ENCODE results near the gene KCNG2.
A peak's percentile ranks its signal among the peaks of the same experiment; 100 is the strongest.
"Not testable (repeated sequence)": the region's sequence is repeated elsewhere in the genome, so short reads cannot be mapped to it uniquely, and the experiment has no call there.

KCNG2 gene, protein sequence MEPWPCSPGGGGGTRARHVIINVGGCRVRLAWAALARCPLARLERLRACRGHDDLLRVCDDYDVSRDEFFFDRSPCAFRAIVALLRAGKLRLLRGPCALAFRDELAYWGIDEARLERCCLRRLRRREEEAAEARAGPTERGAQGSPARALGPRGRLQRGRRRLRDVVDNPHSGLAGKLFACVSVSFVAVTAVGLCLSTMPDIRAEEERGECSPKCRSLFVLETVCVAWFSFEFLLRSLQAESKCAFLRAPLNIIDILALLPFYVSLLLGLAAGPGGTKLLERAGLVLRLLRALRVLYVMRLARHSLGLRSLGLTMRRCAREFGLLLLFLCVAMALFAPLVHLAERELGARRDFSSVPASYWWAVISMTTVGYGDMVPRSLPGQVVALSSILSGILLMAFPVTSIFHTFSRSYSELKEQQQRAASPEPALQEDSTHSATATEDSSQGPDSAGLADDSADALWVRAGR

DNA sequence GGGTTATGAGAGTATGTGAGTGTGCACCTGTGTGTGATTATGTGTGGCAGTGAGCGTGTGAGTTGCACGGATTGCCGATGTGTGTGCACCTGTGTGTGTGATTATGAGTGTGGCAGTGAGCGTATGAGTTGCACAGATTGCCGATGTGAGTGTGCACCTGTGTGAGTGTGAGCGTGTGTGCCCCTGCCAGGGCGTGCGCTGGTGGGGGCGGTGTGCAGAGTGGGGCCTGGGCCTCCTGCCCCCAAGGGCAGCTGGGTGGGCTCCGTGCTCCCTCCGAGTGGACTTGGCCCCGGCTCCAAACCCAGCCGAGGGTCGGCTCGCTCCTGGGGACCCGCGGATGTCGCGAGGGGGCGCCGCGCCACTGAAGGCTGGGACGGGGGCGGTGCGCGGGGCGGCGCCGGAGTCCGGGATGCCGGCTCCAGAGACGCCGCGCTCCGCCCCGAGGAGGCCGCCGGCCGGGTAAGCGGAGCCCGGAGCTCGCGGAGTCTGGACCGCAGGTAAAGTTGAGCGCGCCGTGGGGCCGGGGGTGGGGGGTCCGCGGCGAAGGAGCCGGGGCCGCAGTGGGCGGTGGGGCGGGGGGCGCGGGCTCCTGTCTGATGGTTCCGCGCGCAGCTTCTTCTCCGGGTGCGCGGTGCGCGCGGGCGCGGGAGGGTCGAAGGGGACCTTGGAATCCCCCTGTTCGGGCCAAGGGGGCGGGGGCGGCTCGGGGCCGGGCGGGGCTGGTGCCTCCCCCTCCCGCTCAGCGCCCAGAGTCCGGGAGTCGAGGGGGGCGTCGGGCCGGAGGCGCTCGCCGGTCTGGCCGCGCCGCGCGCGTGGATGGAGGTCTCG, at the start of gene KCNG2:
TSS of gene KCNG2 (plus strand) at position 421 of the 828 bp plus-strand sequence. CDS start 65,730 bp downstream, outside the sequence.
- H3K27ac ChIP-seq = no peak within 1 kb of the TSS
- no peak for TF ChIP-seq ZFX (IDR thresholded peaks at IDR 0.05)
- TF ChIP-seq, protein P1, sequence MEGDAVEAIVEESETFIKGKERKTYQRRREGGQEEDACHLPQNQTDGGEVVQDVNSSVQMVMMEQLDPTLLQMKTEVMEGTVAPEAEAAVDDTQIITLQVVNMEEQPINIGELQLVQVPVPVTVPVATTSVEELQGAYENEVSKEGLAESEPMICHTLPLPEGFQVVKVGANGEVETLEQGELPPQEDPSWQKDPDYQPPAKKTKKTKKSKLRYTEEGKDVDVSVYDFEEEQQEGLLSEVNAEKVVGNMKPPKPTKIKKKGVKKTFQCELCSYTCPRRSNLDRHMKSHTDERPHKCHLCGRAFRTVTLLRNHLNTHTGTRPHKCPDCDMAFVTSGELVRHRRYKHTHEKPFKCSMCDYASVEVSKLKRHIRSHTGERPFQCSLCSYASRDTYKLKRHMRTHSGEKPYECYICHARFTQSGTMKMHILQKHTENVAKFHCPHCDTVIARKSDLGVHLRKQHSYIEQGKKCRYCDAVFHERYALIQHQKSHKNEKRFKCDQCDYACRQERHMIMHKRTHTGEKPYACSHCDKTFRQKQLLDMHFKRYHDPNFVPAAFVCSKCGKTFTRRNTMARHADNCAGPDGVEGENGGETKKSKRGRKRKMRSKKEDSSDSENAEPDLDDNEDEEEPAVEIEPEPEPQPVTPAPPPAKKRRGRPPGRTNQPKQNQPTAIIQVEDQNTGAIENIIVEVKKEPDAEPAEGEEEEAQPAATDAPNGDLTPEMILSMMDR (conservative IDR thresholded peaks at IDR 0.05) = no peak

DNA sequence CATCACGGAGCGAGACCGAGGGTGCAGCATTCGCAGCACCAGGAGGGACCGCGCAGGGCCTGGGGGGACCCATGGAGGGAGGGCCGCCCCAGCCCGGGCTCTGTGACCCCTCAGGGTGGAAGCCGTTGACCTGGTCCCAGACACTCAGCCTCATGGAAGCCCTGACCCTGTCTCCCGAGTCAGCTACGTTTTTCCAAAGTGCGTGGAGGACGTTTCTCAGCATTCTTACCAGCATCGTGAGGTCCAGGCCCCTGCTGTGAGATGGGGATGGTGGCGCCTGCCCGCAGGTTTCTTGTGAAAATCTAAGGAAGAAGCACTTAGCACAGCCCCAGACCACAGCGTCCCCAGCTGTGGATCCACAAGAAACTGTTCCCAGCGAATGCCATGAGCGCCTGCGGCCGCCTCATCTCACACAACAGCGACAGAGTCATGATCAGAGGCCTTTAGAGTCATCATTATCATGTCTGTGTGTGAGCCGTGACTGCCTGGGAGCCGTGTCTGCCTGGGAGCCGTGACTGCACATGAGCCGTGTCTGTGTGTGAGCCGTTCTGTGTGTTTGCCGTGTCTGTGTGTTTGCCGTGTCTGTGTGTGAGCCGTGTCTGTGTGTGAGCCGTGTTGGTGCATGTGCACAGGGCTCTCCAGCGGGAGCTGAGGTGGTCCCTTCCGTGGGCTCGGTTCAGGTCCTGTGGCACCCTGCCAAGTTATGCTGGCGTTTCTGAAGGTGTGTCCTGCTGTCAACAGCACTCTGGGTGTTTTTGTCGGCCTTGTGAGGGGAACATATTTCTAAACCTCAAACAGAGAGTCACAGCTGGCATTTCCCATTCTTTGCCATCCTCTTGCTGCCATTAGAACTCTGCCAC, 49.2 kb upstream of the KCNG2 start:
- H3K27ac ChIP-seq = no peak overlapping the region
- TF ChIP-seq ZFX (IDR thresholded peaks at IDR 0.05) = no peak
- TF ChIP-seq, protein P1 (conservative IDR thresholded peaks at IDR 0.05) = no peak

DNA sequence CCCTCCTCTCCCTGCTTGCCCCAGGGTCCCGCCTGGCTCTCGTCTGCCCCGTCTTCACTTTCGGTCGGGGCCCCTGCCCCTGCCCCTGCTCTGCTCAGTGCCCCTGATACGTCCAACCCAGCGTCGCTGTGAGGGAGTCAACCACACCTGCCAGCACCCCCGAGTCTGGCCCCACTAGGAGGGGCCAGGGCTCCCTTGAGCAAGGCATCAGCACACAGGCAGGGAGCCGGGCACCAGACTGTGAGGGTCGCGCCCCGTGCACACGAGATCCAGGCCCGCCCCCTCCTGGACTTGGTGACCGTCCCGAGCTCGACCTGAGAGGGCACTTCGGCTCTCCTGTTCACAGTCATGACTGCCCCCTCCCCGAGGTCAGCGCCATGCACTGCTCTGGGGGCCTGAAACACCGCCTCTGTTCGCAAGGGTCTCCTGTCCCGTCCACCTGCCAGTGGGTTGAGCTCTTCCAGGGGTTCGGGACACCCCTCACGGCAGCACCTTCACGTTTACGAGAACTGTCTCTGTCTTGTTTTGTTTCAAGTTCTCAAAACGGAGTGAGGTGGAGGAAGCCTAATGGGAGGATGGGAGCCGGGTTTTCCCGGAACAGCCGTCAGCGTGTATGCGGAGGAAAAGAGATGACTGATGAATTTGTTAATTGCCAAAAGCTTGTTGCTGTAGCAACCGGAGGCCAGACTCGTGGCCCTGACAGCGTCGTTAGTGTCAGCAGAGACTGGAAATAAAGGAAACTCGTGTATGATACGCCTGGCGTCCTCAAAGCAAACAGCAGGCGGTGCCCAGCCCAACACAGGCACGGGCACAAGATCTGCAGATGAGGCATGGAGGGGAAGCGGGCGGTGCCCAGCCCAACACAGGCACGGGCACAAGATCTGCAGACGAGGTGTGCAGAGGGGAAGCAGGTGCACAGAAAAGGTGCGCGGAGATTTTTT, 48.2 kb upstream of the KCNG2 start:
- H3K27ac ChIP-seq = no peak overlapping the region
- TF ChIP-seq ZFX (IDR thresholded peaks at IDR 0.05) = no peak
- TF ChIP-seq, protein P1 (conservative IDR thresholded peaks at IDR 0.05) = no peak

DNA sequence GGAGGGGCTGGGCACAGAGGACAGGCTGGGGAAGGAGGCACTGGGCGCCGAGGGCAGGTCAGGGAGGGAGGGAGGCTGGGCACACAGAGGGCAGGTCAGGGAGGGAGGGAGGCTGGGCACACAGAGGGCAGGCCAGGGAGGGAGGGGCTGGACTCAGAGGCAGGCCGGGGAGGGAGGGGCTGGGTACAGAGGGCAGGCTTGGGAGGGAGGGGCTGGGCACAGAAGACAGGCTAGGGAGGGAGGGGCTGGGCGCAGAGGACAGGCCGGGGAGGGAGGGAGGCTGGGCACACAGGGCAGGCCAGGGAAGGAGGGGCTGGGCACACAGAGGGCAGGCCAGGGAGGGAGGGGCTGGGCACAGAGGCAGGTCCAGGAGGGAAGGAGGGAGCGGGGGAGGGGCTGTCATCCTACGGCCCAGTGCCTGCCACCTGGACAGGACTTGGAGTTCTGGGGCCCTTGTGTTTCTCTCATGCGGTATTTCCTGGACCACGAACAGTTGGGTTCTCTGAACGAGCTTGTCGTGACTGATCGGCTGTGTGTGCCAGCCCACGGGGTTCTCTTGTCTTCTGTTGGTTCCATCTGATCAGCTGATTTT, 46.7 kb upstream of the KCNG2 start:
- TF ChIP-seq, protein P1 (conservative IDR thresholded peaks at IDR 0.05) = no peak
- no peak for TF ChIP-seq ZFX (IDR thresholded peaks at IDR 0.05)

DNA sequence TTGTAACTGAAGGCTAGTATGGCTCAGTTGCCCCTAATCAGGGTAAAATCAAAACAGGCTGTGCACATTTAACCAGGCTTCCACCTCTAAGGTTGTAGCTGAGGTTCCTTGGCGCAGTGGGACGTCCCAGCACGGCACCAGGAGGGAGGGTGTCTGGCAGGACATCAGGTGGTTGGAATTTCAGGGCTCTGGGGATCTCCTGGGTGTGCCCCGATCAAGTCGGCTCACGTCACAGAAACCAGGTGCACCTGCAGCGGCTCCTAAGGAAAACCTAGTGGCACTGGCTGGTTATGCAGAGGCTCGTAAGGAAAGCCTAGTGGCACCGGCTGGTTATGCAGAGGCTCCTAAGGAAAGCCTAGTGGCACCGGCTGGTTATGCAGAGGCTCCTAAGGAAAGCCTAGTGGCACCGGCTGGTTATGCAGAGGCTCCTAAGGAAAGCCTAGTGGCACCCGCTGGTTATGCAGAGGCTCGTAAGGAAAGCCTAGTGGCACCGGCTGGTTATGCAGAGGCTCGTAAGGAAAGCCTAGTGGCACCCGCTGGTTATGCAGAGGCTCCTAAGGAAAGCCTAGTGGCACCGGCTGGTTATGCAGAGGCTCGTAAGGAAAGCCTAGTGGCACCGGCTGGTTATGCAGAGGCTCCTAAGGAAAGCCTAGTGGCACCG, 45.7 kb upstream of the KCNG2 start:
- H3K27ac ChIP-seq = 0 out of 2 replicates have a peak overlapping the region, but pooled peaks have one; percentile 8

More for the DNA sequence above, 46.7 kb upstream of the KCNG2 start:
- H3K27ac ChIP-seq = peak overlapping the region; percentile 8; the same call in 1 of the 2 replicates

DNA sequence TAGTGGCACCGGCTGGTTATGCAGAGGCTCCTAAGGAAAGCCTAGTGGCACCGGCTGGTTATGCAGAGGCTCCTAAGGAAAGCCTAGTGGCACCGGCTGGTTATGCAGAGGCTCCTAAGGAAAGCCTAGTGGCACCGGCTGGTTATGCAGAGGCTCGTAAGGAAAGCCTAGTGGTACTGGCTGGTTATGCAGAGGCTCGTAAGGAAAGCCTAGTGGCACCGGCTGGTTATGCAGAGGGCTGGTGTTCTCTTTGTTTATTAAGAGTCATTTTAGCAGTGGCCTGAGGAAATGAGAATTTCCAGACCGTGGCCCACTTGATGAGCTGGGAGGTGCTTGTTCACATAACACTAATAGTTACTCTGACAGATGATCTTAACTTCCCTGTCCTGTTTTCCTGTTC, 44.8 kb upstream of the KCNG2 start:
- not testable (repeated sequence) for H3K27ac ChIP-seq

DNA sequence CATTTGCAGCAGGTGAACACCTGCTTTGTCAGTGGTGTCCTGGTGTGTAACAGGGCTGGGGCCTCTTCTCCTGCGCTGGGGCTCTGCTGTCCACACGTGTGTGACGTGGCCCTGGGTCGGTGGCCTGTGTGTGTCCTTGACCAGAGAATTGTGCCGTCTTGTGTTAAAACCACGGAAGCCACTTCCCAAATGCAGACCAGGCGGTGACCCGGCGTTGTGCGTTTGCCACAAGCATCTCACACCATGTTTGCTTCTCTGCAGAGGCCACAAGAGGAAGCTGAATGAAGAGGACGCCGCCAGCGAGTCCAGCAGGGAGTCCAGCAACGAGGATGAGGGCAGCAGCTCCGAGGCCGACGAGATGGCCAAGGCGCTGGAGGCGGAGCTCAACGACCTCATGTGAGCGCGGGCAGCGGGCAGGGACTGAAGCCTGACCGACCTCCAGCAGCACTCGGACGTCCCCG, 44.3 kb upstream of the KCNG2 start:
- no peak overlapping the region for H3K27ac ChIP-seq
- TF ChIP-seq ZFX (IDR thresholded peaks at IDR 0.05) = no peak
- TF ChIP-seq, protein P1 (conservative IDR thresholded peaks at IDR 0.05) = no peak
